Stimulated activated CD4-positive, alpha-beta T cell treated with anti-CD3 and anti-CD28 coated beads, TNF-alpha, amount 100 ng/mL, for 24 hours (primary cell): ENCODE measurements around the gene ZNF469.

Experiments used
- DNase-seq, 3 experiments: peaks; one replicate each; pipeline ENCODE4 v3.0.0-alpha.2; 2020; ENCODE audit warnings: low read depth in 3 of 3

The ZNF469 gene

GRCh38 chr16:88378401-88378800 lies 4.4 kb upstream of the ZNF469 start:
- no peak for DNase-seq

- DNase-seq, result no peak
Observed at GRCh38 chr16:88378836-88379693, 3.7 kb upstream of the ZNF469 start.

- DNase-seq, result no peak
Observed at GRCh38 chr16:88379694-88380040, 3.1 kb upstream of the ZNF469 start.

GRCh38 chr16:88380099-88380498 lies 2.7 kb upstream of the ZNF469 start:
- no peak for DNase-seq

GRCh38 chr16:88380619-88381018 lies 2.1 kb upstream of the ZNF469 start:
- DNase-seq, result no peak

GRCh38 chr16:88381820-88382451 lies 823 bp upstream of the ZNF469 start:
- DNase-seq, result no peak

GRCh38 chr16:88383401-88384221 lies 852 bp downstream of the ZNF469 start:
- no peak for DNase-seq

GRCh38 chr16:88384222-88385111 lies 1.7 kb downstream of the ZNF469 start:
- no peak for DNase-seq

GRCh38 chr16:88385112-88385594 lies 2.4 kb downstream of the ZNF469 start:
- no peak for DNase-seq

- no peak for DNase-seq
Observed at GRCh38 chr16:88385831-88386815, 3.4 kb downstream of the ZNF469 start.

- DNase-seq, result no peak
Observed at GRCh38 chr16:88387180-88387765, 4.5 kb downstream of the ZNF469 start.

GRCh38 chr16:88387941-88388627 lies 5.3 kb downstream of the ZNF469 start:
- DNase-seq, result no peak

GRCh38 chr16:88389191-88389590 lies 6.4 kb downstream of the ZNF469 start:
- no peak for DNase-seq

- no peak for DNase-seq
Observed at GRCh38 chr16:88389621-88390160, 6.9 kb downstream of the ZNF469 start.

- DNase-seq, result no peak
Observed at GRCh38 chr16:88390265-88390664, 7.5 kb downstream of the ZNF469 start.

- no peak for DNase-seq
Observed at GRCh38 chr16:88390735-88391134, 8.0 kb downstream of the ZNF469 start.

GRCh38 chr16:88391144-88391850 lies 8.5 kb downstream of the ZNF469 start:
- no peak for DNase-seq

GRCh38 chr16:88392111-88392510 lies 9.4 kb downstream of the ZNF469 start:
- DNase-seq, result no peak
